Bronchial epithelial cell (primary cell): ENCODE data around the gene PEX1. TPM values are rescaled to one million over a fixed set of nuclear protein-coding genes. Genes with fewer than 3 reads are reported as not detected.
"Not testable (repeated sequence)": the region's sequence is repeated elsewhere in the genome, so short reads cannot be mapped to it uniquely, and the experiment has no call there.

Experiments used
- DNase-seq: peaks from one replicate; pipeline ENCODE4 v3.0.0-alpha.2; 2010; ENCODE audit warnings: low read depth
- FAIRE-seq: peaks from 2 replicates; lab custom pipeline; 2011; peaks lifted over from hg19 to GRCh38; lab: Jason Lieb, UNC
- H3K27me3 ChIP-seq: 2 replicates; pipeline ENCODE4 v1.5.1; 2011; ENCODE audit warnings: low read length; ENCODE audit not compliant: control insufficient read depth, insufficient read depth
- H3K36me3 ChIP-seq: 2 replicates; pipeline ENCODE4 v1.5.1; 2011; ENCODE audit warnings: low read length; ENCODE audit not compliant: control insufficient read depth, insufficient read depth
- H3K4me3 ChIP-seq: 2 replicates; pipeline ENCODE4 v1.5.1; 2011; ENCODE audit warnings: mild to moderate bottlenecking, low read depth, low read length, control low read depth
- total RNA-seq: library from RNA; depleted of rRNA; stranded (reverse); fragments of >200 nt; gene quantifications from 2 replicates; pipeline ENCODE4 v1.2.1, GENCODE V29; 2014
- TF ChIP-seq, protein P1 (sequence below): IDR thresholded peaks from 2 replicates; pipeline ENCODE4 v1.5.1; 2011; ENCODE audit warnings: mild to moderate bottlenecking, moderate library complexity, low read length, control low read depth, inconsistent platforms; ENCODE audit not compliant: insufficient read depth, severe bottlenecking

PEX1 gene
- total RNA-seq, 1 donor from 2014 or later: 11.6 TPM

DNA sequence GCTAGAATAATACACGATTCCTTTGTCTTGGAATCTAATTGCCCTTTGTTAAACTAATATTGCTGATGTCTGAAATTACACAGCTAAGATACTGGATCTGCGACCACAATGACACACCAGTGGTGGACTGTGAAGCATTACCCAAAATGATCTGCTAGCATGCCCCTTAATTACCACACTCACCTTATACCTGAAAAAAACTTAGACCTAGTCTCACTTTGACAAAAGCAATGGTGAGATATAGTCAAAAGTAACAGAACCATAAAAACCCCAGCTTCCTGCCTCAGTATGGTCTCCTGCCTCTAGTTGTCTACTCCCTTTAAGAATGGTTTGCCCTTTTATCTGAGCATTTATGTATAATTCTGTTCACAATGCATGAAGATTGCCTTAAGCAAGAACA lies 29.8 kb downstream of the PEX1 start:
- no peak for FAIRE-seq
- no peak overlapping the region for H3K4me3 ChIP-seq
- no peaks in the 10 kb centered on the region for H3K27me3 ChIP-seq
- TF ChIP-seq, protein P1, sequence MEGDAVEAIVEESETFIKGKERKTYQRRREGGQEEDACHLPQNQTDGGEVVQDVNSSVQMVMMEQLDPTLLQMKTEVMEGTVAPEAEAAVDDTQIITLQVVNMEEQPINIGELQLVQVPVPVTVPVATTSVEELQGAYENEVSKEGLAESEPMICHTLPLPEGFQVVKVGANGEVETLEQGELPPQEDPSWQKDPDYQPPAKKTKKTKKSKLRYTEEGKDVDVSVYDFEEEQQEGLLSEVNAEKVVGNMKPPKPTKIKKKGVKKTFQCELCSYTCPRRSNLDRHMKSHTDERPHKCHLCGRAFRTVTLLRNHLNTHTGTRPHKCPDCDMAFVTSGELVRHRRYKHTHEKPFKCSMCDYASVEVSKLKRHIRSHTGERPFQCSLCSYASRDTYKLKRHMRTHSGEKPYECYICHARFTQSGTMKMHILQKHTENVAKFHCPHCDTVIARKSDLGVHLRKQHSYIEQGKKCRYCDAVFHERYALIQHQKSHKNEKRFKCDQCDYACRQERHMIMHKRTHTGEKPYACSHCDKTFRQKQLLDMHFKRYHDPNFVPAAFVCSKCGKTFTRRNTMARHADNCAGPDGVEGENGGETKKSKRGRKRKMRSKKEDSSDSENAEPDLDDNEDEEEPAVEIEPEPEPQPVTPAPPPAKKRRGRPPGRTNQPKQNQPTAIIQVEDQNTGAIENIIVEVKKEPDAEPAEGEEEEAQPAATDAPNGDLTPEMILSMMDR: no peak
- peaks cover 2% of the 10 kb centered on the region for H3K36me3 ChIP-seq
- no peak for DNase-seq

DNA sequence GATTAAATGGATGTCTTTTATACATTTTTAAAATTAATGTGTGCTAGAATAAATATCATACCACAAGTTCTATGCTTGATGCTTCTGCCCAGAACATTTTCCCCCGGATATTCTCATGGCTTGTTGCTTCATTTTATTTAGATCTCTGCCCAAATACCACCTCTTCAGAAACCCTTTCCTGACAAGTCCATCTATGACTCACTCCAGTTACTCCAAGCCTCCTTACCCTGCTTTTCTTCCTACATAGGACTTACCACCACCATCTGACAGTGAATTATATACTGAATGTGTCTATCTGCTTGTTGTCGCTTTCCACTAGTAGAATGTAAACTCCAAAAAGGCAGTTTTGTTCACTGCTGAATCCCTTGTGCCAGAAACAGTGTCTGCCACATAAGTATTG lies 31.4 kb downstream of the PEX1 start:
- H3K27me3 ChIP-seq: no peaks in the 10 kb centered on the region
- FAIRE-seq: no peak
- DNase-seq: peak; percentile 27
- TF ChIP-seq, protein P1: no peak
- H3K4me3 ChIP-seq: no peak overlapping the region
- peaks cover 2% of the 10 kb centered on the region for H3K36me3 ChIP-seq

DNA sequence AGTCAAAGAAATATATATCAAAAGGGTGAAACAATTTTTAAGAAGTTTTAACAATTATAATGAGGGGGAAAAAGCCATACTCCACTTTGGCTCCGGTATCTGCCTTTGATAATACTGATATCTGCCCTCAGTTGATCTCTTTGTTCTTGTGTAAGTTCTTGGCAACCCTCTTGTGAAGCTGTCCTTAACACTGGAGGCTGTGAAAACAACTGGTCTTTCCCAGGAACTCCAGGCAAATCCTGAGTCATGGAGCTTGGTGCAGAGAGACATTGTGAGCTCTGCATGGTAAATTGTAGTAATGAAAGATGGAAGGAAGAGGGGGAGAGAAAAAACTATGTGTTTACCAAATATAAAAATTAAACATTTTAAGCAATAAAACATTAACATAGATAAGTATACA lies 38.7 kb downstream of the PEX1 start:
- peaks cover 3% of the 10 kb centered on the region for H3K36me3 ChIP-seq
- DNase-seq (no peak), FAIRE-seq (no peak)
- no peak overlapping the region for H3K4me3 ChIP-seq
- TF ChIP-seq, protein P1: no peak
- no peaks in the 10 kb centered on the region for H3K27me3 ChIP-seq

DNA sequence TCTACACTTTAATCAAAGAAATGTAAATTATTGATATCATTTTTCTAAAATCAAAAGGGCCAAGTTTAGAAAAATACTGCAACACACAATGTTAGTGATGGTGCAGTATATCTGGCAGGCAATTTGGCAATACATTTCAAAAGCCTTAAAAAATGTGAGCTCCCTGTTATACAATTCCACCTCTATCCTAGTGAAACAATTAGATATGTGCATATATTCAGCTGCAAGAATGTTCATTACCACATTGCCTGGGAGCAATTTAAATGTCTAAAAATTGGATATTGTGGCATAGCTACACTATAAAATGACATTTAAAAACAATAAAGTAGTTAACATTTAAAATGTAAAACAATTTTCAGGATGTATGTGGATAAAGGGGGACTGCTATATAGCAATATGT lies 40.5 kb downstream of the PEX1 start:
- H3K36me3 ChIP-seq: peaks cover 3% of the 10 kb centered on the region
- H3K4me3 ChIP-seq: no peak overlapping the region
- DNase-seq (no peak), FAIRE-seq (no peak)
- TF ChIP-seq, protein P1: no peak
- no peaks in the 10 kb centered on the region for H3K27me3 ChIP-seq

DNA sequence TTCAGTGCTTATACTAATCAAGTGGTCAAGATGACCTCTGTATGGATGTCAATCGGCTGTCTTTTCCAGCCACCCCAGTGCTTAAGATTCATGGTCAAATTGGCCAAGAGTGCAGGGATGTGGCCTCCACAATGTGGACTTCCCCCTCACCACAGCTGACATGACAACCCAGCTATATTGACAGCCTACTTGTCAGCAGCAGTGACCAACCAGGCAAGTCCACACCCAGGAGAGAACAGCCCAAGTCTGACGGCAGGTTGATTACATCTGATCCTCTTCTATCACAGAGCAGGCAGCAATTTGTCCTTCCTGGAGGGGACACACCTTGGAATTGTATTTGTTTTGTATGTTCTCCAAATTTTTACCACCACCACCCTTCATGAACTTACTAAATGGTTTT lies 42.3 kb downstream of the PEX1 start:
- peak; percentile 23 for FAIRE-seq
- H3K27me3 ChIP-seq: no peaks in the 10 kb centered on the region
- TF ChIP-seq, protein P1: no peak
- DNase-seq: no peak
- no peak overlapping the region for H3K4me3 ChIP-seq
- peaks cover 3% of the 10 kb centered on the region for H3K36me3 ChIP-seq

DNA sequence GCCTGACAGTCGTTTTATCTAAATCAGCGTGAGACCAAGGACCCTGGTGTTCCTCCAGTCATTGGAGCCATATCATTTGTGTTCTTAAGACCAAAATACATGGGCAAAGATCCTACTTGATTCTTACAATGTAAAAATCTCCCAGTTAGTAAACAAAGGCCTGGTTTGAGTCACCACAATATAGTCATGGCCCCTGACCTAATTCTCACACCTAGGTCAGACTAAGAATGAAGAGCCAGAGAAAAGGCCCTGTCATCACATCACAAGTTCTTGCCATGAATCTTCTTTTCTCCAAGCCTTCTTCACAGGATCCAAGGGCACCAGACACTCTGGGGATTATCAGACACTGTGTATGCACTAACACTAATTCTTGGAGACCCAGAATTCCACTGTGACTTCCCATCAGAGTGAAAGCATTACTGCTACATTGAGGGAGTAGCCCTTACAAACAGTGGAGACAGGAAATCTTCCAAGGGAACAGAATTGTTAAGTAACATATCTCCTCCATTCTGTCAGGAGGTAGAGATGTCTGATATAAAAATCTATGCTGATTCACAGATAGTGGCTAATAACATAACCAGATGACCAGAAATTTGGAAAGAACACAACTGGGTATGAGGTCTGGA lies 42.9 kb downstream of the PEX1 start:
- FAIRE-seq (no peak), DNase-seq (peak; percentile 21)
- Histone ChIP-seq H3K36me3 (peaks cover 3% of the 10 kb centered on the region), H3K4me3 (no peak overlapping the region), H3K27me3 (no peaks in the 10 kb centered on the region)
- TF ChIP-seq, protein P1: no peak

DNA sequence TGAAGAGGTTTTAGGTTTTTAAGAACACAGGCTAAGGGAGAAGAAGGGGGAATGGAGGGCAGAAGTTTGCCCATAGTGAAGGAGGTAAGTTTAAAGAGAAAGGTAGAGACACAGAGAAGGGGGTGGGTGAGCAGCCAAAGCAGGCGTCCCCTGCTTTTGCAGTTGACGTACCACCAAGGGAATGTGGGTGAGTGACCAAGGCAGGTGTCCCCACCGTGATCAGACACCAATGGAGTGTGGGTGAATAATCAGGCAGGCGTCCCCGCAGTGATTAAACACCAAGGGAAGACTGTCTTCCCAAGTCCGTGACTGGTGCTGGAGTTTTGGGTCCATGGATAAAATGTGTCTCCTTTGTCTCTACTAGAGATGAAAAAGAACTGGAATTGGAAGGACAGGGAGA lies 44.1 kb downstream of the PEX1 start:
- not testable (repeated sequence) for H3K36me3 ChIP-seq, DNase-seq, FAIRE-seq, H3K4me3 ChIP-seq, H3K27me3 ChIP-seq

DNA sequence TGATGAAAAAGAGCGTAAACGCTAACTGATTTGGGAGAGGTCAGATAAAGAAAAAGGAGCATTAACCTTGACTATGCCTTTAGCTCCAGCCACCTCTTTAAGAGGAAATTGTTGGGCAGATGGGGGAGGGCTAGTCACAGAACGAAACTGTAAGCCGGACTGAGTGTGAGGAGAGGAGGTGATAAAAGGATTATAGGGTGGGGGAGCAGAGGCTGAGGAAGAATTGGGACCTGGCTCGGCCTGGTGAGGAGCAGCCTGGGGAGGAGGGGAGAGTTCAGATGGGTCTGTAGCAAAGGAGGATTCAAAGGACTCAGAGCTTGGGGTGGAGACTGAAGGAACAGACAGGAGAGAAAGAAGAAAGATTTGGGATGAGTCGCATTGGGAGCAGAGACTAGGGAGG lies 44.7 kb downstream of the PEX1 start:
- not testable (repeated sequence) for H3K4me3 ChIP-seq, H3K36me3 ChIP-seq, FAIRE-seq, DNase-seq, H3K27me3 ChIP-seq
